PC-3 (cell line): ENCODE measurements around the gene ABCG2. TPM values are rescaled to one million over a fixed set of nuclear protein-coding genes. Genes with fewer than 3 reads are reported as not detected.

ENCODE experiments used
- ATAC-seq: fragments of 200-7000 bp; cut with Tn5 transposase; 2 replicates; pipeline ENCODE4 v1.9.1; 2020; ENCODE audit warnings: mild to moderate bottlenecking, moderate library complexity
- BruUV-seq: library from RNA; stranded (reverse); fragments of 400-500 nt; replicated peaks from 2 replicates; lab custom pipeline; 2021; lab: Mats Ljungman, UMichigan
- CTCF ChIA-PET: fragments of 300-600 bp; sonication (Branson Sonifier 250); formaldehyde crosslinking; loops from one replicate; lab custom pipeline; 2022; ENCODE audit warnings: antibody characterized with exemption; lab: Charles Lee
- POLR2A ChIA-PET: fragments of 300-600 bp; sonication (Branson Sonifier 250); formaldehyde crosslinking; loops from one replicate; lab custom pipeline; 2022; ENCODE audit warnings: antibody characterized with exemption; ENCODE audit not compliant: unreplicated experiment; lab: Charles Lee
- DNase-seq: peaks from one replicate; pipeline ENCODE4 v3.0.0-alpha.2; 2015
- H2AFZ ChIP-seq: fragments of 300-600 bp; sonication (generic); 2 replicates; pipeline ENCODE4 v1.6.0; 2016; ENCODE audit warnings: antibody characterized with exemption, low read length
- H3F3A ChIP-seq: fragments of 300-600 bp; sonication (generic); one replicate; pipeline ENCODE4 v1.6.0; 2017; ENCODE audit warnings: antibody characterized with exemption, low read length, control low read depth, mild to moderate bottlenecking; ENCODE audit not compliant: unreplicated experiment
- H3K27ac ChIP-seq: fragments of 300-600 bp; sonication (generic); 2 replicates; pipeline ENCODE4 v1.5.1; 2016; ENCODE audit warnings: mild to moderate bottlenecking, low read length
- H3K27me3 ChIP-seq: fragments of 300-600 bp; sonication (generic); 2 replicates; pipeline ENCODE4 v1.6.1; 2016; ENCODE audit warnings: low read length, mixed read lengths
- H3K36me3 ChIP-seq: fragments of 300-600 bp; sonication (generic); 2 replicates; pipeline ENCODE4 v1.6.1; 2016; ENCODE audit warnings: low read depth, mixed run types, low read length, mixed read lengths
- H3K4me1 ChIP-seq: fragments of 300-600 bp; sonication (generic); 2 replicates; pipeline ENCODE4 v1.5.1; 2016; ENCODE audit warnings: low read length; ENCODE audit not compliant: insufficient read depth
- H3K4me2 ChIP-seq: fragments of 300-600 bp; sonication (generic); 2 replicates; pipeline ENCODE4 v1.6.0; 2016; ENCODE audit warnings: low read length
- H3K4me3 ChIP-seq: fragments of 300-600 bp; sonication (generic); 2 replicates; pipeline ENCODE4 v1.5.1; 2016; ENCODE audit warnings: mild to moderate bottlenecking, low read length, mixed read lengths
- H3K79me2 ChIP-seq: fragments of 300-600 bp; sonication (generic); 2 replicates; pipeline ENCODE4 v1.6.1; 2017; ENCODE audit warnings: low read length, mixed read lengths
- H3K9ac ChIP-seq: fragments of 300-600 bp; sonication (generic); 2 replicates; pipeline ENCODE4 v1.6.0; 2016; ENCODE audit warnings: mild to moderate bottlenecking, low read length
- H3K9me2 ChIP-seq: fragments of 300-600 bp; sonication (generic); replicated peaks from 2 replicates; pipeline ENCODE4 v1.6.1; 2016; ENCODE audit warnings: mixed run types, low read length, mixed read lengths
- H3K9me3 ChIP-seq: fragments of 300-600 bp; sonication (generic); 2 replicates; pipeline ENCODE4 v1.6.1; 2016; ENCODE audit warnings: low read length, mixed read lengths
- H4K20me1 ChIP-seq: fragments of 300-600 bp; sonication (generic); 2 replicates; pipeline ENCODE4 v1.6.1; 2016; ENCODE audit warnings: low read length, mixed read lengths
- EZH2 ChIP-seq: fragments of 300-600 bp; sonication (generic); IDR thresholded peaks from one replicate; pipeline ENCODE4 v1.6.1; 2017; ENCODE audit warnings: antibody characterized with exemption, mild to moderate bottlenecking, low read length; ENCODE audit not compliant: unreplicated experiment
- EZH2phosphoT487 ChIP-seq: fragments of 300-600 bp; sonication (generic); IDR thresholded peaks from 2 replicates; pipeline ENCODE4 v1.6.1; 2018; ENCODE audit warnings: mild to moderate bottlenecking, antibody characterized with exemption, low read length, borderline replicate concordance
- intact Hi-C: fragments of 100-400 bp; cut with micrococcal nuclease; formaldehyde crosslinking; loops from 2 replicates; pipeline ENCODE4 v1.9.0; 2023
- total RNA-seq: library from RNA; depleted of rRNA; stranded (reverse); fragments of >200 nt; gene quantifications from 2 replicates; pipeline ENCODE4 v1.2.3, GENCODE V29; 2014
- TF ChIP-seq, protein P1 (sequence below): fragments of 300-600 bp; sonication (generic); conservative IDR thresholded peaks from 2 replicates; pipeline ENCODE4 v1.5.1; 2017; ENCODE audit warnings: antibody characterized with exemption, low read depth, mild to moderate bottlenecking, low read length

The ABCG2 gene
- total RNA-seq, 1 experiment from 2014 or later: not detected

DNA sequence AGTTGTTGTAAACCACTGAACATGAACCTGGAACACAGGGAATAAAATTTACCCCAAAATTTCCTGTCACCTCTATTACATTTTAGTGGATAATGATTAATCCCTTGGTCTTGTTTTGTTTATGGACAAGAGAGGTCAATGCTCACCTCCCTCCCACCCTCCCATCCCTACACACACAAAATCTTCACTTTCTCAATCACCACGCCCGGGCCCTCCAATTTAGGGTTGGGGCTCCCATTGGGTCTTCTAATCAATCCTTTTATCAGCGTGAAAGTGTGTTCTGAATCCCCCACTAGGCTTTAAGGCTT is 23.1 kb downstream of the ABCG2 start:
- Histone ChIP-seq H3K79me2 (no peaks in the 10 kb centered on the region), H3K9ac (no peak overlapping the region), H2AFZ (no peak overlapping the region), H3K27me3 (no peaks in the 10 kb centered on the region), H3K4me1 (peaks cover 15% of the 10 kb centered on the region), H3K4me2 (no peak overlapping the region), H4K20me1 (no peaks in the 10 kb centered on the region), H3K9me3 (no peaks in the 10 kb centered on the region), H3K9me2 (no peaks in the 10 kb centered on the region), H3K27ac (no peak overlapping the region), H3F3A (no peaks in the 10 kb centered on the region), H3K36me3 (no peaks in the 10 kb centered on the region), H3K4me3 (no peak overlapping the region)
- no TSS peak for BruUV-seq
- DNase-seq (no peak), ATAC-seq (no peak)
- ChIA-PET POLR2A (no interaction called here), CTCF (no interaction called here)
- TF ChIP-seq, protein P1, sequence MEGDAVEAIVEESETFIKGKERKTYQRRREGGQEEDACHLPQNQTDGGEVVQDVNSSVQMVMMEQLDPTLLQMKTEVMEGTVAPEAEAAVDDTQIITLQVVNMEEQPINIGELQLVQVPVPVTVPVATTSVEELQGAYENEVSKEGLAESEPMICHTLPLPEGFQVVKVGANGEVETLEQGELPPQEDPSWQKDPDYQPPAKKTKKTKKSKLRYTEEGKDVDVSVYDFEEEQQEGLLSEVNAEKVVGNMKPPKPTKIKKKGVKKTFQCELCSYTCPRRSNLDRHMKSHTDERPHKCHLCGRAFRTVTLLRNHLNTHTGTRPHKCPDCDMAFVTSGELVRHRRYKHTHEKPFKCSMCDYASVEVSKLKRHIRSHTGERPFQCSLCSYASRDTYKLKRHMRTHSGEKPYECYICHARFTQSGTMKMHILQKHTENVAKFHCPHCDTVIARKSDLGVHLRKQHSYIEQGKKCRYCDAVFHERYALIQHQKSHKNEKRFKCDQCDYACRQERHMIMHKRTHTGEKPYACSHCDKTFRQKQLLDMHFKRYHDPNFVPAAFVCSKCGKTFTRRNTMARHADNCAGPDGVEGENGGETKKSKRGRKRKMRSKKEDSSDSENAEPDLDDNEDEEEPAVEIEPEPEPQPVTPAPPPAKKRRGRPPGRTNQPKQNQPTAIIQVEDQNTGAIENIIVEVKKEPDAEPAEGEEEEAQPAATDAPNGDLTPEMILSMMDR: no peak
- TF ChIP-seq EZH2 (no peak), EZH2phosphoT487 (no peak)
- intact Hi-C loops: no loop called here

DNA sequence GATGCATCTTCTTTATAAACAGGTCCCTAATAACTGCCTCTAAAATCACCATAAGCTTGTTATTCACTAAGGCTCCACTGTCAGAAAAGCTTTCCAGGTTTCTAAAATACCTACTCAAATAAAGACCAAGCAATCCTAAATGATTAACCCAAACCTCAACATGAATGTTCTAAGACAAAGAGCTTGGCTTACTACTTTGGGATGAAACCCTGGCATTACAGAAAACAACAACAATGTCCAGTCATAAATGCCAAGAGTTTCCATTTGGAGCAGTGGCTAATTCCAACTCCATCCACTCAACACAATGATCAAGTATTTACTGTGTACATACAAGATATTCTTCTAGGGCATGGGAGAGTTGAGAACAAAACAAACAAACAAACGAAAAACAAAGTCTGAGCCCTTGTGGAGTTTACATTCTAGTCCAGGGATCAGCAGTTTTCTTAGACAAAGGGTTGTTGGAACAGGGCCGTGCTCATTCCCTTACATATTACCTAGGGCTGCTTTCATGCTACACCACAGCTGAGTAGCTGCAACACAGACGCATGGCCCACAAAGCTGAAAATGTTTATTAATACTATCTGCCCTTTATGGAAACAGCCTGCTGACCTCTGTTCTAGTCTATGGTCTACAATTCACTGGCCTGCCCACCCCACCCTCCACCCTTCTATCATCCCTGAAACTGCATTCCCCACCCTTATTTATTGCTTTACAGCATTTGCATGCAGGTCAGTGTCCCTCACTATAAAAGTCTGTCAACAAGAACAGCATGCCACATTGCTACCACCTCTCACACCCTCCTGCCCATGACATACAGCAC is 23.7 kb downstream of the ABCG2 start:
- no peak for DNase-seq
- intact Hi-C loops: no loop called here
- ATAC-seq: no peak

DNA sequence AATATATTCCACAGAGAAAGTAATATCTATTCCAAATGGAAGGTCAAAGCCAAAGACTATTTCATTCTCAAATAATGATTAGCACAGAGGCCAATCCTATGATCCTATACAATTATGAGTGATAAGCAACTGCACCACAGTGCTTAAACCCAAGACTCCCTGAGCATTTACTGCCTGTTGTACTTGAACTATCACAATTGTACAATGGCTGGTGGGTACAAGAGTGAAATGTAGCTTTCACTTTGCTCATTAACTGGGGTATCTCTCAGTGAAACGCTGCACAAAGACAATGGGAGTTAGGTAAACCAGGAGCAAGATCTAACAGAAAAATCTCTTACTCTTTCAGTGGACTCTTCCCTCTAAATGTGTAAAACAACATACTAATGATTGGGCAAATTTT is 24.3 kb downstream of the ABCG2 start:
- Histone ChIP-seq H3K36me3 (no peaks in the 10 kb centered on the region), H3K79me2 (no peaks in the 10 kb centered on the region), H3F3A (no peaks in the 10 kb centered on the region), H2AFZ (no peak overlapping the region), H3K27me3 (no peaks in the 10 kb centered on the region), H3K9me2 (no peaks in the 10 kb centered on the region), H3K4me2 (no peak overlapping the region), H4K20me1 (no peaks in the 10 kb centered on the region), H3K4me1 (peaks cover 15% of the 10 kb centered on the region), H3K4me3 (no peak overlapping the region), H3K9me3 (no peaks in the 10 kb centered on the region), H3K27ac (no peak overlapping the region), H3K9ac (no peak overlapping the region)
- CTCF ChIA-PET: no interaction called here
- ATAC-seq: no peak
- POLR2A ChIA-PET: no interaction called here
- TF ChIP-seq EZH2phosphoT487 (no peak), EZH2 (no peak)
- TF ChIP-seq, protein P1: no peak
- BruUV-seq: no TSS peak
- intact Hi-C loops: no loop called here
- DNase-seq: no peak

More for the DNA sequence above, 23.7 kb downstream of the ABCG2 start:
- Histone ChIP-seq H3K36me3 (no peaks in the 10 kb centered on the region), H3K9ac (no peak overlapping the region), H3K9me2 (no peaks in the 10 kb centered on the region), H3K79me2 (no peaks in the 10 kb centered on the region), H3K4me2 (no peak overlapping the region), H3K4me1 (peaks cover 15% of the 10 kb centered on the region), H4K20me1 (no peaks in the 10 kb centered on the region), H2AFZ (no peak overlapping the region), H3K9me3 (no peaks in the 10 kb centered on the region), H3F3A (no peaks in the 10 kb centered on the region), H3K27me3 (no peaks in the 10 kb centered on the region), H3K4me3 (no peak overlapping the region), H3K27ac (no peak overlapping the region)
- no TSS peak for BruUV-seq
- ChIA-PET POLR2A (no interaction called here), CTCF (no interaction called here)
- no peak for TF ChIP-seq EZH2
- TF ChIP-seq, protein P1: no peak
- TF ChIP-seq EZH2phosphoT487: no peak
